GM12865 (cell line): Measurements from ENCODE around the gene PKP1.

ENCODE experiments used
- DNase-seq: peaks from one replicate; pipeline ENCODE4 v3.0.0; 2010; ENCODE audit warnings: low read depth
- H3K4me3 ChIP-seq: 2 replicates; pipeline ENCODE4 v1.5.1; 2011; ENCODE audit warnings: mild to moderate bottlenecking, low read depth, low read length, control low read depth
- CTCF ChIP-seq: IDR thresholded peaks from 2 replicates; pipeline ENCODE4 v1.5.1; 2011; ENCODE audit warnings: low read length, control low read depth, low read depth, inconsistent platforms; ENCODE audit not compliant: insufficient read depth; ENCODE audit errors: missing control alignments

Gene PKP1

GRCh38 chr1:201282216-201282615 lies 1.1 kb upstream of the PKP1 start:
- DNase-seq, result no peak
- TF ChIP-seq CTCF, result no peak
- no peak overlapping the region for H3K4me3 ChIP-seq

- no peak overlapping the region for H3K4me3 ChIP-seq
- no peak for TF ChIP-seq CTCF
- no peak for DNase-seq
Measured at GRCh38 chr1:201283836-201284553, 689 bp downstream of the PKP1 start.

GRCh38 chr1:201284636-201285035 lies 1.3 kb downstream of the PKP1 start:
- H3K4me3 ChIP-seq, result no peak overlapping the region
- no peak for DNase-seq
- no peak for TF ChIP-seq CTCF

- DNase-seq, result no peak
- H3K4me3 ChIP-seq, result no peak overlapping the region
- no peak for TF ChIP-seq CTCF
Measured at GRCh38 chr1:201285846-201286245, 2.5 kb downstream of the PKP1 start.

- no peak overlapping the region for H3K4me3 ChIP-seq
- no peak for TF ChIP-seq CTCF
- no peak for DNase-seq
Measured at GRCh38 chr1:201286445-201286844, 3.1 kb downstream of the PKP1 start.

- no peak for DNase-seq
- H3K4me3 ChIP-seq, result no peak overlapping the region
- TF ChIP-seq CTCF, result no peak
Measured at GRCh38 chr1:201288007-201288406, 4.7 kb downstream of the PKP1 start.

GRCh38 chr1:201288765-201289164 lies 5.5 kb downstream of the PKP1 start:
- no peak for TF ChIP-seq CTCF
- H3K4me3 ChIP-seq, result no peak overlapping the region
- DNase-seq, result no peak
